ENCODE results near the gene IL1RN.

Gene IL1RN

DNA sequence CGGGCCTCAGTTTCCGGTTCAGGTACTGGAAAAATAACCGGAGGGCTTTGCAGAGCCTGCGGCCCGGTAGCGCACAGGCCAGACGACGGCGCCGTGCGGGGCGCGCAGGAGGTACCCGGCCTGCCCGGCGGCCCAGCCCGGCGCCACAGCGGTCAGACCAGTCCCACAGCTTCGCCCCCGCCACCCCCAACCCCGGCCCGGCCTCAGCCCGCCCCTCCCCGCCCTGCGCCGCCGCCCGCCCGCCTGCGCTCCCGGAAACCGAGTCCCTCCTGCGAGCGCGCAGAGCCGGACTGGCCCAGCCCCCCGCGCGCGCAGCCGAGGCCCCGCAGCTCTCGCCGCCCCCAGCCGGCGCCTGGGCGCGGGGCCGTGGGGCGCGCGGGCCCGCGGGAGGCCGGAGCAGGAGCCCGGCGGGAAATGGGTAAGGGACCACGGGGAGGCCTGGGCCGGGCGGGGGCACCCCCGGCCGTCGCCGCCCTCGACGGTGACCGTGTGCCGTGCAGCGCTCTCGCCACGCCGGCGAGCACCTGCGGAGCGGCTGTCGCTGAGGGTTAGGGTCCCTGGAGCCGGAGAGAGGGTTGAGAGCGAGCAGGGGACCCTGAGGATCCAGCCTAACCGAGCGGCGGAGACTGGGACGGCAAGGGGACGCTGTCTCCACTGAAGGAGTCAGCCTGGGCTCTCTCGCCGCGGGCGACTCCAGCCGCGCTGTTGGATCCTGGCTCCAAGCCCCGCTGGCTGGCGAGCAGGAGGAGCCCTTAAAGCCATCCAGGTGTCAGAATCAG, 29.9 kb downstream of the IL1RN start:
- DNase-seq (ENCODE audit: low spot score) = no peak

- DNase-seq (ENCODE audit: low spot score) = peak; percentile 49
Measured at GRCh38 chr2:113157897-113158753, 30.7 kb downstream of the IL1RN start.

DNA sequence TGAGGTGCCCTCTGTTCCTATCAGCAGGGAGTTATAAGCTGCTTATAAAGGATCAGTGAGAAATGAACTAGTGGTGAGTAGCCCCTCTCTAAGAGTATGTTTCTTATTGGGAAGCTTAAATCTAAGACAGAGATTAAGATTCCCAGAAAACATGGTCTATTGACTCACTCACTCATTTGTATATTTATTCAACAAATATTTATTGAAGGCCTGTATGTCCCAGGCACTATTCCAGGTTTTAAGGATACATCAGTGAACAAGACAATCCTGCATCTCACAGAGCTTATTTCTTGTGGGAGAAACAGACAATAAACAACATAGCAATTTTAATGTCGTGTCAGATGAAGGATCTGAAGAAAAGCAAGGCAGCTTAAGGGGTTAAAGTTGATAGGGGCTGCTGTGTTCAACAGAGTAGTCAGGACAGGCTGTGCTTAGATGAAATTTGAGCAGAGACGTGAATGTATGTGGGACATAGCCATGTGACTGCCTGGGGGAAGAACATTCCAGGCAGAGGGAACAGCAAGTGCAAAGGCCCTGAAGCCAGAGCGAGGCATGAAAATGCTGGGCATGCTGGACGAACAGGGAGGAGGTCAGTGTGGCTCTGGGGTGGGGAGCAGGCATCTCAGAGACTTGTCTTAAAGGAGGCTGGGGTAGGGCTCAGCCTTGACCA, 31.6 kb downstream of the IL1RN start:
- no peak for DNase-seq (ENCODE audit: low spot score)

DNA sequence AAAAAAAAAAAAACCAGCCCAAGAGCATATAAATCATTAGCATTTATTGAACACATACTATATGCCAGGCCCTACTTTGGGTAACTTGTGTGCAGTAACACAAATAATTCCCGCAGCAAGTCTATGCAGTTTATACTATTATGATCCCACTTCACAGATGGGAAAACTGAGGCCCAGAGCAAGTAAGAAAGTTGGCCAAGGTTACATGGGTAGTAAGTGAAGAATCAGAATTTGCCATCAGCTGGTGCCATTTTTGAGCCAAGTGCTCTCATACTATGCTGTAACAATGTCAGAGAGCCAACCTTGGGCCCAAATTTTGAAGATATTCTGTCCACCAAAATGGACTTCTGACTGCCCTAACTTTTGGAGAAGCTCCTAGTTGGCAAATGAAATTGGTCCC, 32.9 kb downstream of the IL1RN start:
- no peak for DNase-seq (ENCODE audit: low spot score)

- no peak for DNase-seq (ENCODE audit: low spot score)
Measured at GRCh38 chr2:113160962-113161361, 33.6 kb downstream of the IL1RN start.

GRCh38 chr2:113162173-113162572, 34.8 kb downstream of the IL1RN start:
- DNase-seq (ENCODE audit: low spot score) = no peak

GRCh38 chr2:113162869-113163268, 35.5 kb downstream of the IL1RN start:
- no peak for DNase-seq (ENCODE audit: low spot score)

DNA sequence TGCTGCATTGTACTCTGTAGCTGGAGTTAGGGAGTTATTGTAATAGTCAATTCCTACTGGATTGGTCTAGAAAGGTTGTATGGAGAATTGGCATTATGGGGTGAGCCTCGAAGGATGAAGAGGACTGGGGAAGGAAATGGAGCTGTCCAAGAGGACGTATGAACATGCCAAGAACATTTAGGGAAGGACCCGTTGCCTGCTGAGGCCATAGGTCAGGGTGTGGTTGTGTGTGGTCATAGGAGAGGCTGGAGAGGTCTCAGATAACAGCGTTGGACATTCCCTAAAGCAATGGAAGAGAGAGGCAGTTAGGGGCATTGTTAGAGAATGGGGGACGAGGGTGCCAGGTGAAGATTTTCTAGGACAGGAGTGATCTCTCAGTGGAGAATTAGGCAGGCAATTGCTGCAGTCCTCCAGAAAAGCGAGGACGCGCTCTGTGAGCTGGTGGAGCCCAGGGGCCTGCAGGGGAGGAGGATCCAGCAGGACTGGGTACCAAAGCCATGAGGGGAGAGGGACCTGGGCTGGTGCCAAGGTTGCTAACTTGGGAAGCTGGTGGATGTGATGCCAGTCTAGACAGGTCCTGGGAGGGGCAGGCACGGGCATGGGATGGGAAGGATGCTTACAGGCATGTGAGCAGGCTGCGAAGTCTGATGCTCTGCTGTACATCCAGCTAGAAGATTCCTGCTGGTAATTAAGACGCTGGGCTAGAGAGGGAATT, 37.0 kb downstream of the IL1RN start:
- no peak for DNase-seq (ENCODE audit: low spot score)

DNA sequence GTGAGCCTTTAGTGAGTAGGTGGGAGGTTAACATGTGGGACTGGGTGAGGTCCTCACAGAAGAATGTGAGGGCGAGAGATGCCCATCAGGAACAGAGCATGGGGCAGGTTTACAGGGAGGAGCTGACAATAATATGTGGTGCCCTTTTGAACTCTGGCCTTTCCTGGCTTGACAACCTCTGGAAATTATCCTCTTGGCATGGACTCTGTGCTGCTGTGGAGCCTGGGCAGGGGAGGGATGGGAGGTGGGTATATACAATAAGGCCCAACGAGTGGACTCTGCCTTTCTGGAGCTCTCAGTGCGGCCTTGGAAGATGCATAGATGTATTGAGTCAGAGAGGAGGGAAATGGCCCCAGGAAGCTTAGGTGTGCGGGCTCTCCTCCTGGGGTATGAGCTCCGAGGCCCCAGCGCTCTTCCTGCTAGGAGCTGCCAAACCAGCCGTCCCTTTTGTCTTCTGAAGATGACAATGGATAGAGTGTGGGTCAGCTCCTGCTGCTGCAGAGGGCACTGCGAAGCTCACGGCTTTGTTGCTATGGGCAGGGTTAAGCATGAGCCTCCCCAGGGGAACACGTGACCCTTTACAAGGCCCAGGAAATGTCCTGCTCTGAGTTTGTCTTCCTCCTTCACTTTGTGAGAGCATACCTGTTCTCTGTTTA, 37.7 kb downstream of the IL1RN start:
- DNase-seq (ENCODE audit: low spot score) = no peak

- no peak for DNase-seq (ENCODE audit: low spot score)
Measured at GRCh38 chr2:113166187-113166645, 38.8 kb downstream of the IL1RN start.

- DNase-seq (ENCODE audit: low spot score) = no peak
Measured at GRCh38 chr2:113167115-113167932, 39.9 kb downstream of the IL1RN start.

DNA sequence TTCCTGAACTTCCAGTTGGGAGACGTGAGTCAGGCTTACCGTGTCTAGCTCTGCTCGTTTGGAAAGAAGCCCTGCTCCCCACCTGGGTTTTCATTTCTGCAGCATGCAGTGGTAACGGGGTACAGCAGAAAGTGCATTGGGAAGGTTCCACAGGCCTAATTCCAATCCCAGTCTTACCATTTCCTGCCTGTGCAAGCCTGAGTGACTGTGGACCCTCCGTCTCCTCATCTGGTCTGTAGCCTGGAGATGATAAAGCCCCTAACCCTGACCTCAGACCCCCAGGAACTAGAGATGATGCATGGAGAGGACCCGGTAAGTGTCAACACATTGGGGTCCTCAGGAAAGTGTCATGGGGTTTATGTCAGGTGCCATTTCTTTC, 40.6 kb downstream of the IL1RN start:
- no peak for DNase-seq (ENCODE audit: low spot score)

- DNase-seq (ENCODE audit: low spot score) = no peak
Measured at GRCh38 chr2:113169002-113169530, 41.7 kb downstream of the IL1RN start.

DNA sequence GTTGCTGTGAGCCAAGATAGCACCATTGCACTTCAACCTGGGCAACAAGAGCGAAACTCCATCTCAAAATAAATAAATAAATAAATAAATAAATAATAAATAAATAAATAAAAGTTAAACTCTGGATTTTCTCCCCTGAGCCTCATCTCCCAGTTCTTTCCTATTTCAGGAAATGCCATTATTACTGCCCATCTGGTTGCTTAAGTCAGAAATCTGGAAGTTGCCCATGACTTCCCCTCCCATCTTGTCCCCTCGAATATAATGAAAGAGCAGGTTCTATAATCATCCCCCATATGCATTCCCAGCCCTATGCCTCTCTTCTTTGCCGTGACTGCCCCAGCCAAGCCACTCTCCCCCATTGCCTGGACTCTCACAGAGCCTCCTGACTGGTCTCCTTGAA, 42.2 kb downstream of the IL1RN start:
- no peak for DNase-seq (ENCODE audit: low spot score)

DNA sequence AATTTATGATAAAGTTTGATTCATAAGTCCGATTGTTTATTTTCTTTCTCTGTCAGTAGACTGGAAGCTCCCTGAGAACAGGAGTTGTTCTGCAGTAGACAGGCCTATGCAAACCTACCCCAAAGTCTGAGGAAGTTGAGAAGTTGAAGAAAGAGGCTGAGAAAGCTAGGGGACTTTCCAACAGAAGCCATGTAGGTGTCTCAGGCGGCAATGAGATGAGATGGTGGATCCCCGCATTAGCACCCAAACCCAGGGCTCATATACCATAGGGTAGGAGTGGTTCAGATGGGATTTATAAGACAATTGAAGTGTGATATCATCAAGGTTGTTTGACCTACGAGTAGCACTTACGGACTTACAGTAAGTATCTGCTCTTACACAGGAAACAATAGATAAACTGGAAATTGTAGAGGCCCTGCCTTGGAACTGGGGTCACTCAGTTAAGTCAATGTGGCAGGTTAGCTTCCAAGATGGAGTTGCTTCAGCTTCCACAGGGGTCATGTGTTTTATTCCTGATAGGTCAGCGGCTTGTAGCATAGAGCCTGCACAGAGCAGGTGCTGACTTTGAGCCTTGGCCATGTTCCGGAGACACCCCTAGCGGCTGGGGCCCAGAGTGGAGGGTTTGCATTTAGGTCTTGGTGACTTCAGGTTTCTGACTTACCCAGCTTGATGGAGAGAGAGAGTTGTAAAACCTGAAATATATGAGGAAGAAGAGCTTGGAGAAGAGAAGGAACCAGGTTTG, 44.1 kb downstream of the IL1RN start:
- no peak for DNase-seq (ENCODE audit: low spot score)

- DNase-seq (ENCODE audit: low spot score) = no peak
Measured at GRCh38 chr2:113172721-113173541, 45.5 kb downstream of the IL1RN start.

DNA sequence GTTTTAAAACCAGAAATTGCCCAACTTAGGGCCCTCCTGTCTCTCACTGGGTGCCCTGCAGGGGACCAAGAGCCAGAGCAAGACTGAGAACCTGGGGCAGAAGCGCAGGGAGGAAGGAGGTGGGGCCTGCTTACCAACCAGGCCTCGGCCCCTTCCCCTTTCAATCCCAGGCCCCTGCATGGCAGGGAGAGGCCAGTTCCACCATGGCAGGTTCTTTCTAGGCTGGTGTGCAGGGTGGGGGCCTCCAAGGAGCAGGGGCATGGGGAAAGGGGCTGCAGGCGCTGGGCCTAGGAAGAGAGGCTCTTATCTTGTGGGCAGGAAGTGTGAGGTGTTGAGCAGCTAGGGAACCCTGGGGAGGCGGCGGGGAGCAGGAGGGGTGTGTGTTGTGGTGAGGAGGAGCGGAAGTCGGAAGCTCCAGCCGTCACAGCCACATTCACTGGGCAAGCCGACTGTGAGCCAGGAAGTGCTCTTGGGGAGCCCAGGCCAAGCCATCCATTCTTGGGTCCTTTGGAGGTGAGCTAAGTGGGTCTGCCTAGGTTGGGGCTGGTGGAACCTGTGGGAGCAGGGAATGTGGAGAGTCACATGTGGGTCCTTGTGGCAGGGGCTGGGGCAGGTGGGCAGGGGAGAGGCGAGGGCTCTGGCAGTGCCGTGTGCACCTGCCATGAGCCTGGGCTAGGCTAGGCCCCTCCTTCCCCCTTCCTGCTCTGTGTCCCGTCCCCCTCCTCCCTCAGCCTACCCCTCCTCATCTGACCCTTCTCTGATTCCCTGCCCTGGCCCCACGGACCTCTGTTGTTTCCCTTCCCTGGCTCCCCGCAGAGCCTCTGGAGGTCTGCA, 46.4 kb downstream of the IL1RN start, which contains the start of gene PSD4:
TSS of gene PSD4 (plus strand) at position 430 of the 834 bp plus-strand sequence. CDS start 8,486 bp downstream, outside the sequence.
- DNase-seq (ENCODE audit: low spot score) = no peak

- no peak for DNase-seq (ENCODE audit: low spot score)
Measured at GRCh38 chr2:113174376-113174750, 47.0 kb downstream of the IL1RN start.

Data from AG08395 (cell line).